ENCODE measurements around the gene PTPRH. TPM values are rescaled to one million over a fixed set of nuclear protein-coding genes. Genes with fewer than 3 reads are reported as not detected.

PTPRH gene
- total and polyA plus RNA-seq, 2 donors (not counting 1 experiment from before 2014, with no cell fraction given) = not detected

- intact Hi-C loops (cut with micrococcal nuclease) = no loop called here
- no peak for DNase-seq
- Histone ChIP-seq H2AFZ (ENCODE audit: insufficient read depth, low read depth, low read length, poor library complexity, severe bottlenecking) (no peak overlapping the region), H3K4me3 (ENCODE audit: control extremely low read depth in 1 of 5, extremely low read depth in 1 of 5, insufficient read depth in 1 of 5, low read depth in 2 of 5, low read length in 4 of 5) (no peak overlapping the region), H3K9ac (ENCODE audit: low read length) (no peak overlapping the region), H3K36me3 (replicated peaks in 1 of 2; ENCODE audit: control extremely low read depth in 1 of 2, control insufficient read depth in 1 of 2, extremely low read depth in 1 of 2, insufficient read depth in 2 of 2, low read length in 1 of 2) (peaks cover 0 to 76% of the 10 kb centered on the region in 2 experiments), H3K4me1 (ENCODE audit: control insufficient read depth in 2 of 2, insufficient read depth in 2 of 2, low read length in 2 of 2) (no peaks in the 10 kb centered on the region), H3K4me2 (replicated peaks; ENCODE audit: low read depth, low read length, poor library complexity, severe bottlenecking) (no peak overlapping the region), H3K9me3 (ENCODE audit: control extremely low read depth in 1 of 3, control insufficient read depth in 2 of 3, insufficient read depth in 1 of 3, low read length in 2 of 3) (no peaks in the 10 kb centered on the region), H3K27me3 (replicated peaks in 1 of 4; ENCODE audit: control extremely low read depth in 1 of 4, control insufficient read depth in 3 of 4, insufficient read depth in 4 of 4, low read length in 3 of 4) (no peaks in the 10 kb centered on the region), H3K79me2 (ENCODE audit: control insufficient read depth, insufficient read depth, low read length) (peaks cover 15% of the 10 kb centered on the region), H4K20me1 (ENCODE audit: control insufficient read depth, insufficient read depth, low read length, poor library complexity, severe bottlenecking) (peaks cover 80% of the 10 kb centered on the region), H3K27ac (ENCODE audit: low read length in 2 of 2) (no peak overlapping the region)
- no peaks in the 10 kb centered on the region for H3K4me1 Mint-ChIP-seq
- no peaks in the 10 kb centered on the region for H3K27me3 Mint-ChIP-seq
- 98% methylated on average over 29 of the region's 30 CpGs for WGBS (ENCODE audit: insufficient coverage)
- POLR2A ChIA-PET = no interaction called here
- no peaks in the 10 kb centered on the region for H3K9me3 Mint-ChIP-seq (ENCODE audit: insufficient read depth)
- no peak for TF ChIP-seq CTCF (IDR thresholded peaks at IDR 0.05)
- TF ChIP-seq EZH2 (IDR thresholded peaks at IDR 0.05; ENCODE audit: borderline replicate concordance, insufficient read depth, low read depth, low read length, poor library complexity, severe bottlenecking) = no peak
- H3K27ac Mint-ChIP-seq = no peak overlapping the region
- H3K4me3 Mint-ChIP-seq = no peak overlapping the region
- CTCF ChIA-PET = no interaction called here
- ATAC-seq (ENCODE audit: low read depth) = no peak
These were observed 22.3 kb upstream of the PTPRH start for GRCh38 chr19:55231391-55232285.

- no peak overlapping the region for H3K27ac Mint-ChIP-seq
- no peaks in the 10 kb centered on the region for H3K27me3 Mint-ChIP-seq
- H3K36me3 ChIP-seq (replicated peaks in 1 of 2; ENCODE audit: control extremely low read depth in 1 of 2, control insufficient read depth in 1 of 2, extremely low read depth in 1 of 2, insufficient read depth in 2 of 2, low read length in 1 of 2) = peaks cover 0 to 76% of the 10 kb centered on the region in 2 experiments
- H3K4me1 Mint-ChIP-seq = no peaks in the 10 kb centered on the region
- DNase-seq (no peak), ATAC-seq (ENCODE audit: low read depth) (no peak)
- ChIA-PET POLR2A (no interaction called here), CTCF (no interaction called here)
- no peak overlapping the region for H3K4me2 ChIP-seq (replicated peaks; ENCODE audit: low read depth, low read length, poor library complexity, severe bottlenecking)
- peaks cover 79% of the 10 kb centered on the region for H4K20me1 ChIP-seq (ENCODE audit: control insufficient read depth, insufficient read depth, low read length, poor library complexity, severe bottlenecking)
- no peak overlapping the region for H3K4me3 Mint-ChIP-seq
- WGBS (ENCODE audit: insufficient coverage) = 89% methylated on average over 5 of the region's 13 CpGs
- no peaks in the 10 kb centered on the region for H3K4me1 ChIP-seq (ENCODE audit: control insufficient read depth in 2 of 2, insufficient read depth in 2 of 2, low read length in 2 of 2)
- H3K9me3 ChIP-seq (ENCODE audit: control extremely low read depth in 1 of 3, control insufficient read depth in 2 of 3, insufficient read depth in 1 of 3, low read length in 2 of 3) = no peaks in the 10 kb centered on the region
- H3K27ac ChIP-seq (ENCODE audit: low read length in 2 of 2) = no peak overlapping the region
- H3K4me3 ChIP-seq (ENCODE audit: control extremely low read depth in 1 of 5, extremely low read depth in 1 of 5, insufficient read depth in 1 of 5, low read depth in 2 of 5, low read length in 4 of 5) = no peak overlapping the region
- no peaks in the 10 kb centered on the region for H3K9me3 Mint-ChIP-seq (ENCODE audit: insufficient read depth)
- TF ChIP-seq EZH2 (IDR thresholded peaks at IDR 0.05; ENCODE audit: borderline replicate concordance, insufficient read depth, low read depth, low read length, poor library complexity, severe bottlenecking) (no peak), CTCF (IDR thresholded peaks at IDR 0.05) (no peak)
- intact Hi-C loops (cut with micrococcal nuclease) = no loop called here
- H3K79me2 ChIP-seq (ENCODE audit: control insufficient read depth, insufficient read depth, low read length) = peaks cover 6% of the 10 kb centered on the region
- no peaks in the 10 kb centered on the region for H3K27me3 ChIP-seq (replicated peaks in 1 of 4; ENCODE audit: control extremely low read depth in 1 of 4, control insufficient read depth in 3 of 4, insufficient read depth in 4 of 4, low read length in 3 of 4)
- no peak overlapping the region for H2AFZ ChIP-seq (ENCODE audit: insufficient read depth, low read depth, low read length, poor library complexity, severe bottlenecking)
- no peak overlapping the region for H3K9ac ChIP-seq (ENCODE audit: low read length)
These were observed 21.5 kb upstream of the PTPRH start for GRCh38 chr19:55230780-55231179.

Data from B cell (primary cell).